ENCODE measurements around the gene PPIAL4G.
"Not testable (repeated sequence)": the region's sequence is repeated elsewhere in the genome, so short reads cannot be mapped to it uniquely, and the experiment has no call there.

Gene PPIAL4G

GRCh38 chr1:148483029-148483428 lies at the start of gene PPIAL4G:
TSS of gene PPIAL4G (minus strand) at chr1:148483302. CDS start at chr1:148483252, 50 bp downstream.
- DNase-seq, result not testable (repeated sequence)

- not testable (repeated sequence) for DNase-seq
Measured at GRCh38 chr1:148532158-148532557, 49.1 kb upstream of the PPIAL4G start.

DNA sequence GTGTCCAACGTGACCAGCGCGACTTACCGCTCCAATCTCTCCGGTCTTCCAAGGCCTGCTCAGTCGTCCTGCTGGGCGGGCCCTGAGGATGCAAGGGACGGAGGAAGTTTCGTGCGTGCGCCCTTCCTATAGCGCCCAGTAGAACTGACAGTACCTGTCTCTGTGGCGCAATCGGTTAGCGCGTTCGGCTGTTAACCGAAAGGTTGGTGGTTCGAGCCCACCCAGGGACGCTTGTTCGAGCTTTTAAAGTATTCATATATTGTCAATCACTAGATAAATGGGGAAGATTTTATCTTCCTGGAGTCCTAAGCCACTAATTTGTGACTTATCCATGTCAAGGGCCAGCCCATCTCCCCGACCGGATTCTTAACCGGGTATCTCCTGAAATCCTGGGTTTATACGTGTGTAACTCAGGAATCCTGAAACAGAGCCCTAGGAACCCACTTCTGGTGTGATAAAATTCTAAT lies 46.0 kb upstream of the PPIAL4G start:
- DNase-seq, result not testable (repeated sequence)

DNA sequence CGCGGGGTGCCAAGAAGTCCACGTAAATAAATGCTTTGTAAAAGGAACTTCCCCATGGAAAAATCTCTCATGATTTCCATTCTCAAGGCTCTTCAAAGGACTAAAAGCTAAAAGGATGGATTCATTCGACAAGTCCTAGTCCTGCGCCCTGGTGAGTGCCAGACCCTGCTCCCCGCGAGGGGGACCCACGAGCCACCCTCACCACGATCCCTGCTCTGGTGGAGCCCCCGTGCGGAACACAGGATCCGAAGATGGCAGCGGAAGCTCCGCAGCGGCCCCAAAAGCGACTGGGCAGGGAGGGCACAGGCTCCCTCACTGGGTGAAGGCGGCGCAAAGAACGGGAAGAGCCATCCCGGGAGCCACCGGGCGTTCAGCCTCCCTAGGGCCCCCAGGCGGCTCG lies 45.5 kb upstream of the PPIAL4G start:
- DNase-seq, result not testable (repeated sequence)

- not testable (repeated sequence) for DNase-seq
Measured at GRCh38 chr1:148526587-148526986, 43.5 kb upstream of the PPIAL4G start.

- DNase-seq, result not testable (repeated sequence)
Measured at GRCh38 chr1:148523205-148524144, 40.4 kb upstream of the PPIAL4G start.

DNA sequence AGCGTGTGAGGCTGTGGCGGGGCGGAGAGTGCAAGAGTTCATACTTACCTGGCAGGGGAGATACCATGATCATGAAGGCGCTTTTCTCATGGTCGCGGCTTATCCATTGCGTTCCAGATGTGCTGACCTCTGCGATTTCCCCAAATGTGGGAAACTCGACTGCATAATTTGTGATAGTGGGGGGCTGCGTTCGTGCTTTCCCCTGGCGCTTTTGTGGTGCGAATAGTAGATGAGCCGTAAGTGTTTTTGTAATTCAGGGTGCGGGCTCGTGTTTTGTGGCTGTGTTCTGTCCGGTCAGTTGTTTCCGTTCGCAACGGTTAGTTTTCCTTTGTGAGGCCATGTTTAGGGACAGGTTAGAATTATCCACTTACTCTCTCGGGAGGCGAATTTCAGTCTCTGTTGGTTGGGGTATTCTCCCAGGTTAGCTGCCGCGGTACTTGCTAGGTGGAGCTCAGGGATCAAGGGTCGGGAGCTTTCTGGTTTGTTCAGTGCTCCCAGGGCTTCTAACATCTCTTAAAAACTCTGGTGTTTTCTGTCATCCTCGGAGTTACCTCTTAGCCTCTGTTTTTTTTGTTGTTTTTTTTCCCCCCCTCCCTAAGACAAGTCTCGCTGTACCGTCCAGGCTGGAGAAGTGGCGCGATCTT lies 39.6 kb upstream of the PPIAL4G start:
- DNase-seq, result peak; percentile 86

DNA sequence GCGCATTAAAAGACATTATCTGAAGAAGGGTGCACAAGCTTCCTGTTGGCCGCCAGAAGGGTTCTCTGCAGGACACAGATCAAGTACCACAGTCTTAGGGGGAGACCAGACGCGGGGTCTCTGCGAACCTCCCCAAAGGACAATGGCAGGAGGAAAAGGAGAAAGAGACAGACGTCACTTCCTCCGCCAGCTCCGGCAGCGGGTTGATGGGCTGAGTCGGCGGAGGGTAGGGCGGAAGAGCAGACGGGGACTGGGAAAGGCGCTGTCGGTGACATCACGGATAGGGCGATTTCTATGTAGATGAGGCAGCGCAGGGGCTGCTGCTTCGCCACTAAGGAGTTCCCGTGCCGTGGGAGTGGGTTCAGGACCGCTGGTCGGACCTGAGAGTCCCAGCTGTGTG lies 39.0 kb upstream of the PPIAL4G start:
- DNase-seq, result peak; percentile 44

DNA sequence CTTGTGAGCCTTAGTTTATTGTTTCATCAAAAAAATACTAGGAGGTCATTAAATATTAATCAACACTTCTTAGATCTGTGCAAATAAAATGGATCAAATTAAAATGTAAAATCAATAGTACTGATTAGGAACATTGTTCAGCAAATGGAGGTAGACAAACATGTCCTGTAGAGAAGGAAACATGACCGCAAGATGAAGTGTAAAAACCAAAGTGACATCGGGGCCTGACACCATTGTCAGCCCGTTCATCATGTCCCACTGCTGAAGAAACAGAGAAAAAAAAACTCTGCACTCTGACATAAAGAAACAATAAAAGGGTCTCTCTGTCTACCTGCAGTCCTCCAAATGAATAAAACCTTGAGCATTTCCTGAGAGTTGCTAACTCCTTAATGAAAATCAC lies 31.2 kb upstream of the PPIAL4G start:
- DNase-seq, result not testable (repeated sequence)

- DNase-seq, result not testable (repeated sequence)
Measured at GRCh38 chr1:148512571-148513184, 29.6 kb upstream of the PPIAL4G start.

GRCh38 chr1:148493933-148494332 lies 10.8 kb upstream of the PPIAL4G start:
- DNase-seq, result not testable (repeated sequence)

- DNase-seq, result not testable (repeated sequence)
Measured at GRCh38 chr1:148481134-148481533, 2.0 kb downstream of the PPIAL4G start.

DNA sequence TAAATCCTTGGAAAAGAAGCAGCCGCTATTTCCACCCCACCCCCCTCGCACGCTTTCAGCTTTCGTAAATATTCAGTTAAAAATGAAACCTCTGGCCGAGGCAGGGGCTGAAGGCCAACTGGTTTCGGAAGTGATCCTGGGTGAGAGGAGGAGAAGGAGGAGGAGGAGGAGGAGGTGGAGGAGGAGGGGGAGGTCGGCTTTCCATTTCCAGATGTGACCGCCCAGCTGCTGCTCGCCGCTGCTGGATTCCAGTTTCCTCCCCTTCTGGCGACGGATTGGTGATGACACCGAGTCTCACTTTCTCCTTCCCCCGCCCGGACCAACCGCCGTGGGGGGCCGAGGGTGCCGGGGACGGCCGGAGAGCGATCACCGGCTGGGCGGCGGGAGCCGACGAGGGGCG lies 23.4 kb downstream of the PPIAL4G start:
- DNase-seq, result not testable (repeated sequence)

DNA sequence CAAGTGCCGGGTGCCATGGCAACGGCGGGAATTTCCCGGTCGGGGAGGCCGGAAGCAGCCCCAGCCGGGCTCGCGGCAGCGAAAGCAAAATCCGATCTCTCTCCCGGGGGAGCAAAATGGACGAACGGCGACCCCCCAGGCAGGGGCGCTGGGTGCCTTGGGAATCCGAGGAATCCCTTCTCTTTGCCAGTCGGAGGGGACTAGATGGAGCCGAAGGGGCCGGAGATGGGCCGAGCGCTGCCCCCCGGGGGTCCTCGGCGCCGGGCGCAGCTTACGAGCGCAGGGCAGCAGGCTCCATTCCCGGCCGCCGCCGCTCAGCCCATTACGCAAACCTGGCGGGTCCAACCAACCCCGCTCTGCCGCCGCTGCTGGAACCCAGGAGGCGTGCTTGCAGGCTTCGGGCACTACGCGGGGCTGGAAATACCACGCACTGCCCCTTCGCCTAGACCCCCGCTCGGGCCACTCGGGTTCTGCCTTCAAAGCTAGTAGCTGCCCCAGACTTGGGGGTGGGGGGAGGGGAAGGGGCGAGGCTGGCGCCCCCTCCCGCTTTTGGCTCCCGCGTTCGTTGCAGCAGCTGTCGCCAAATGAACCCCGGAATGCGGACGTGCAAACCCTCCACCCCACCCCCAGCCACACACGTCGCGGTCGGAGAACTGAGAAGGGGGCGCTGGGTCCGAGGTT lies 24.1 kb downstream of the PPIAL4G start:
- not testable (repeated sequence) for DNase-seq

- not testable (repeated sequence) for DNase-seq
Measured at GRCh38 chr1:148458398-148458797, 24.7 kb downstream of the PPIAL4G start.

DNA sequence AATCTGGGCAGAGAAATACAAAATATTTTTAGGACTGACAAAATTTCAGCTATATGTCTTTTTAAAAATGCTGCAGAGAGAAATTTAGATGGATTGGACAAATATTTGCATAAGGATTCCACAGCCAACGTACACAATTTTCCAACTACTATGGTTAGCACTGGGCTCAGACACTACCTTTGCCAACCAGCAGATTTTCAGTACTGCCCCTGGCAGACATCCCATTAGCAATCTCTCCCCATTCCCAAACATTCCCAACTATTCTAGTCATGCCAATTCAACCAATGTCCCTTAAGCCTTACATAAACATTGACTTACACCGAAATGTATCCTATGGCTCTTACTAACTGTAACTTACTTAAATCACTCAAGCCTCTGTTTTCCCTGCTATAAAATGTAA lies 30.3 kb downstream of the PPIAL4G start:
- not testable (repeated sequence) for DNase-seq

GRCh38 chr1:148439654-148440325 lies 43.3 kb downstream of the PPIAL4G start:
- DNase-seq, result not testable (repeated sequence)

DNA sequence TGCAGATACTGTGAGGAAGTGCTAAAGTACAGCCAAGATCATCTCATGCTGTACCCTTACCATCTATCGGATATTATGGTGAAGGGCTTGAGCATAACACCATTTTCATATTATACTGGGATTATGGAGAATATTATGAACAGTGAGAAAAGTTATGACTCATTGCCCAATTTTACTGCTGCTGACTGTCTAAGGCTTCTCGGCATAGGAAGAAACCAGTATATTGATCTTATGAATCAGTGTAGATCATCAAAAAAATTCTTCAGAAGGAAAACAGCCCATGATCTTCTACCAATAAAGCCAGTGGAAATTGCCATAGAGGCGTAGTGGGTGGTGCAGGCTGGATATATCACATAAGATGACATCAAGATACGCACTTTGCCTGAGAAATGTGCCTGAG lies 47.7 kb downstream of the PPIAL4G start:
- DNase-seq, result no peak

DNA sequence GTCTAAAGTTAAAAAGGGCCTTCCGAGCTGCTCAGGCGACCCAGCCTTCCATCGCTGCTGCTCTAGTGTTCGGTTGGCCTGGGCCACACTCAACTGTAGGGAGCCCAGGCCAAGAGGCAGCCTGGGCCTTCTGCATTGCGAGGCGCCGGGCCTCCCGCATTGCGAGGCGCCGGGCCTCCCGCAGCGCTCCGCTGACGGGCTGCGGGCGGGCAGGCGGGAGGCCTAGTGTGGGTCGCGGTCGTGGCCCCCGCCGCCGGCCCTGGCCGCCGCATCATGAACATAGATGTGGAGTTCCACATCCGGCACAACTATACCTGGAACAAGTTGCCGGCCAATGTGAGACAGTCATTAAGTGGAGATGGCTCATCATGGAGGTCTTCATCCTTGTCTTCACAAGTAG lies 48.3 kb downstream of the PPIAL4G start:
- no peak for DNase-seq

DNA sequence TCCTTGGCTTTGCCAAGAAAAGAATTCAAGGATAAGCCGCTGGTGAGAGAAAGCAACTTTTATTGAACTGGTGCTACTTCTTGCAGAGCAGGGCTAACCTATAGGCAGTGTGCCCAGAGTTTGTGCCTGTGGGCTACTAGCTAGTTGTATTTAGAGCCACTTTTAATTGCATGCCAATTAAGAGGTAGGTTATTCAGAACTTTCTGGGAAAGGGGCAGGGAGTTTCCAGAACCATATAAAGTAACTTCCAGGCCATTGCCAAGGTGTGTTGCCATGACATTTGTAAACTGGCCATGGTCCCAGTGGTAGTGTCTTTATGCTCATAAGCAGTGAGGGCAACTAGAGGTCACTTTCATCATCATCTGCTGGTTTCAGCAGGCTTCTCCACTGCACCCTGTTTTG lies 50.2 kb downstream of the PPIAL4G start:
- DNase-seq, result not testable (repeated sequence)

Data from KG1 (cell line).